SU-DHL-6 (cell line): ENCODE data around the gene PDE8B.

ENCODE experiments used
- H2AFZ ChIP-seq: fragments of 200-600 bp; sonication (generic); 2 replicates; pipeline ENCODE4 v1.6.1; 2014; ENCODE audit warnings: low read depth, mild to moderate bottlenecking, moderate library complexity, mixed read lengths, antibody characterized with exemption, low read length; ENCODE audit not compliant: severe bottlenecking
- H3F3A ChIP-seq: fragments of 200-600 bp; shearing (Covaris generic); 2 replicates; pipeline ENCODE4 v1.6.0; 2016; ENCODE audit warnings: antibody characterized with exemption, mild to moderate bottlenecking; ENCODE audit not compliant: insufficient read depth
- H3K27ac ChIP-seq: fragments of 200-600 bp; sonication (generic); 2 replicates; pipeline ENCODE4 v1.5.1; 2016; ENCODE audit warnings: low read depth, mild to moderate bottlenecking, low read length, moderate library complexity, mixed read lengths
- H3K27me3 ChIP-seq: fragments of 200-600 bp; sonication (generic), shearing (Covaris generic); 2 replicates; pipeline ENCODE4 v1.6.0; 2014; ENCODE audit warnings: mild to moderate bottlenecking, low read length
- H3K36me3 ChIP-seq: fragments of 200-600 bp; sonication (generic); 2 replicates; pipeline ENCODE4 v1.6.1; 2014; ENCODE audit warnings: mild to moderate bottlenecking, low read length, mixed read lengths
- H3K4me2 ChIP-seq: fragments of 300-600, 200-600 bp; shearing (Covaris generic), sonication (generic); 2 replicates; pipeline ENCODE4 v1.6.0; 2014; ENCODE audit warnings: low read length, low read depth, mild to moderate bottlenecking; ENCODE audit not compliant: poor library complexity, severe bottlenecking
- H3K4me3 ChIP-seq: fragments of 200-600 bp; sonication (generic); 2 replicates; pipeline ENCODE4 v1.5.1; 2014; ENCODE audit warnings: antibody characterized with exemption, low read length, mild to moderate bottlenecking, mixed read lengths; ENCODE audit not compliant: insufficient read depth, poor library complexity, severe bottlenecking
- H3K79me2 ChIP-seq: fragments of 200-600 bp; sonication (generic); 2 replicates; pipeline ENCODE4 v1.6.1; 2014; ENCODE audit warnings: mild to moderate bottlenecking, low read length, moderate library complexity; ENCODE audit not compliant: insufficient read depth
- H3K9ac ChIP-seq: fragments of 200-600 bp; sonication (generic); 2 replicates; pipeline ENCODE4 v1.7.0; 2014; ENCODE audit warnings: mild to moderate bottlenecking, low read length
- H3K9me2 ChIP-seq: fragments of 200-600 bp; sonication (generic); replicated peaks from 2 replicates; pipeline ENCODE4 v1.6.1; 2014; ENCODE audit warnings: low read length; ENCODE audit not compliant: insufficient read depth
- H3K9me3 ChIP-seq: fragments of 200-600 bp; sonication (generic); 2 replicates; pipeline ENCODE4 v1.6.1; 2014; ENCODE audit warnings: low read length, mixed read lengths; ENCODE audit not compliant: insufficient read depth
- H4K20me1 ChIP-seq: fragments of 200-600 bp; sonication (generic); 2 replicates; pipeline ENCODE4 v1.6.1; 2014; ENCODE audit warnings: low read depth, mild to moderate bottlenecking, antibody characterized with exemption, low read length, moderate library complexity, mixed read lengths
- EZH2phosphoT487 ChIP-seq: fragments of 200-600 bp; sonication (generic), shearing (Covaris generic); conservative IDR thresholded peaks from 2 replicates; pipeline ENCODE4 v1.6.1; 2018; ENCODE audit warnings: mild to moderate bottlenecking, antibody characterized with exemption, low read length, moderate library complexity, mixed read lengths
- TF ChIP-seq, protein P1 (sequence below): fragments of 200-600 bp; sonication (generic); IDR thresholded peaks from one replicate; pipeline ENCODE4 v1.5.1; 2017; ENCODE audit warnings: antibody characterized with exemption, mild to moderate bottlenecking, low read length, moderate library complexity; ENCODE audit not compliant: insufficient read depth, poor library complexity, severe bottlenecking

PDE8B gene

DNA sequence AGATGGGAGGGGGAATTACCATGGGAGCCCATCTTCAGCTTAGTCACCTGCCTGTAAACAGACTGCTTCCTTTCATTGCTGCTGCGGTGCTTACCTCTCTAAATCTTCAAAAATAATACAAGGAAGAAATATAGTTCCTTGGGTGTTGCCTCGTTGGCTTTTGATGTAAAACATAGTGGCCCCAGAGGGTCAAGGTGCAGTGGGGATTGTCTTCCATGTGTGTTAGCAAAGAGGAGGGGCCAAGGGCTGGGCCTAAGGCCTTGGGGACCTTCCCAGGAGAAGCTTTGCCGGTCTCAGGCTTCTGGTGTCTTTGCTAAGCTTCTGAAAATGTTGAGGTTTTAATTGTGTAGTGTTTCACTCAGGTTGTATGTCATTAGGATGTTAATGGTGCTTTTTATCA lies 90.0 kb downstream of the PDE8B start:
- H3K27me3 ChIP-seq: no peaks in the 10 kb centered on the region
- no peaks in the 10 kb centered on the region for H3K36me3 ChIP-seq
- no peak overlapping the region for H3K4me2 ChIP-seq
- no peak overlapping the region for H3K9ac ChIP-seq
- no peaks in the 10 kb centered on the region for H3F3A ChIP-seq
- H2AFZ ChIP-seq: no peak overlapping the region
- H3K27ac ChIP-seq: no peak overlapping the region
- TF ChIP-seq, protein P1, sequence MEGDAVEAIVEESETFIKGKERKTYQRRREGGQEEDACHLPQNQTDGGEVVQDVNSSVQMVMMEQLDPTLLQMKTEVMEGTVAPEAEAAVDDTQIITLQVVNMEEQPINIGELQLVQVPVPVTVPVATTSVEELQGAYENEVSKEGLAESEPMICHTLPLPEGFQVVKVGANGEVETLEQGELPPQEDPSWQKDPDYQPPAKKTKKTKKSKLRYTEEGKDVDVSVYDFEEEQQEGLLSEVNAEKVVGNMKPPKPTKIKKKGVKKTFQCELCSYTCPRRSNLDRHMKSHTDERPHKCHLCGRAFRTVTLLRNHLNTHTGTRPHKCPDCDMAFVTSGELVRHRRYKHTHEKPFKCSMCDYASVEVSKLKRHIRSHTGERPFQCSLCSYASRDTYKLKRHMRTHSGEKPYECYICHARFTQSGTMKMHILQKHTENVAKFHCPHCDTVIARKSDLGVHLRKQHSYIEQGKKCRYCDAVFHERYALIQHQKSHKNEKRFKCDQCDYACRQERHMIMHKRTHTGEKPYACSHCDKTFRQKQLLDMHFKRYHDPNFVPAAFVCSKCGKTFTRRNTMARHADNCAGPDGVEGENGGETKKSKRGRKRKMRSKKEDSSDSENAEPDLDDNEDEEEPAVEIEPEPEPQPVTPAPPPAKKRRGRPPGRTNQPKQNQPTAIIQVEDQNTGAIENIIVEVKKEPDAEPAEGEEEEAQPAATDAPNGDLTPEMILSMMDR: no peak
- no peak for TF ChIP-seq EZH2phosphoT487
- no peaks in the 10 kb centered on the region for H3K79me2 ChIP-seq
- H3K9me3 ChIP-seq: no peaks in the 10 kb centered on the region
- no peaks in the 10 kb centered on the region for H3K9me2 ChIP-seq
- H4K20me1 ChIP-seq: no peaks in the 10 kb centered on the region
- no peak overlapping the region for H3K4me3 ChIP-seq

DNA sequence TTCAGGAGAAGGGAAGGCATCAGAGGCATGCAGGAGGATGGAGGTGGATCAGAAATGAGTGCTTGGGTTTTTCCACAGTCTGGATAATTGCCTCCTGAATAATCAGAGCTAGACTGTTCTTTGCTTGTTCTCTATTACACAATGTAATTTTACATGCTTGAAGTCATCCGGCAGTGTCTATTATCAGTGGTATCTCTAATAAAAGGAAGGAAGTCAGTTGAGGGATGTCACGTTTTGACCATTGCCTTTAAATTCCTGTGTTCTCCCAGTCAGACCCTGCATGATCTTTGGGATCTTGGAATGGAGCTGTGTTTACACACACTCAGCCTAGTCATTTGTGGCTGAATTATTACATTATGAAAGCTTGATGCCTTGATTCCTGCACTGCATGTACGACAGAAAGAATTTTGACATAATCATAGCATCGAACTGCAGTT lies 91.0 kb downstream of the PDE8B start:
- no peak overlapping the region for H3K4me2 ChIP-seq
- no peak overlapping the region for H3K9ac ChIP-seq
- H2AFZ ChIP-seq: no peak overlapping the region
- H3K9me2 ChIP-seq: no peaks in the 10 kb centered on the region
- no peaks in the 10 kb centered on the region for H4K20me1 ChIP-seq
- no peak overlapping the region for H3K27ac ChIP-seq
- H3K79me2 ChIP-seq: no peaks in the 10 kb centered on the region
- H3F3A ChIP-seq: no peaks in the 10 kb centered on the region
- H3K9me3 ChIP-seq: no peaks in the 10 kb centered on the region
- no peak for TF ChIP-seq EZH2phosphoT487
- TF ChIP-seq, protein P1: no peak
- no peaks in the 10 kb centered on the region for H3K27me3 ChIP-seq
- H3K4me3 ChIP-seq: no peak overlapping the region
- H3K36me3 ChIP-seq: no peaks in the 10 kb centered on the region

DNA sequence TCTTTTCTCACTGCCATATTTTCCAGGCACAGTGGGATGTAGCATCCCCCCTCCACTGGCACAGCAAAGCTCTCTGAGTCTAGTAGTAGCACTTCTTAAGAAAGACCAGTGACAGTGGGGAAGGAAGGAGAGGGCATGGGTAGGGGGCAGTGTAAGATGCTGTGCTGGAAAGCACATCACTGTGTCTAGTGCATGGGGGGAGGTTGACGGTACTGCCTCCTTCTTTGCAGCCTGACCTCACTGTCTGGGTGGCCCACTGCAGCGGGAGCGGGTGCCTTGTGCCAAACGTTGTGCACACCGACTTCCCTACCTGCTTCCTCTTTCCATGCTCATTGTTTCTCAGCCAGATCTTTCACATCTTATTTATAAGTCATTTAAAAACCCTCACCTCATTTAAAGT lies 91.8 kb downstream of the PDE8B start:
- Histone ChIP-seq H3F3A (no peaks in the 10 kb centered on the region), H3K27me3 (no peaks in the 10 kb centered on the region), H3K79me2 (no peaks in the 10 kb centered on the region), H3K9ac (no peak overlapping the region), H3K27ac (no peak overlapping the region), H3K36me3 (no peaks in the 10 kb centered on the region), H3K4me2 (no peak overlapping the region), H3K9me3 (no peaks in the 10 kb centered on the region), H2AFZ (no peak overlapping the region), H4K20me1 (no peaks in the 10 kb centered on the region), H3K9me2 (no peaks in the 10 kb centered on the region), H3K4me3 (no peak overlapping the region)
- TF ChIP-seq EZH2phosphoT487: no peak
- TF ChIP-seq, protein P1: no peak
